ENCODE data around the gene FGF3. TPM values are rescaled to one million over a fixed set of nuclear protein-coding genes. Genes with fewer than 3 reads are reported as not detected.

FGF3 gene
- total and polyA plus RNA-seq, 4 donors, result not detected

GRCh38 chr11:69859275-69859934, 40.2 kb upstream of the FGF3 start:
- 87 to 91% methylated on average over 12 of the region's 12 CpGs for WGBS, 2 donors
- no peak for ATAC-seq (ENCODE audit: insufficient read depth, low FRiP score)
- no peak for TF ChIP-seq CTCF (IDR thresholded peaks at IDR 0.05; ENCODE audit: control extremely low read depth, extremely low read depth)

GRCh38 chr11:69855421-69855820, 36.2 kb upstream of the FGF3 start:
- Histone ChIP-seq H3K27me3 (ENCODE audit: control insufficient read depth in 3 of 3, insufficient read depth in 3 of 3, low read length in 2 of 3) (peaks cover 0 to 20% (median 0%) of the 10 kb centered on the region in 3 donors), H3K27ac (ENCODE audit: low read depth in 1 of 2, low read length in 1 of 2) (no peak overlapping the region), H3K36me3 (ENCODE audit: control insufficient read depth in 4 of 4, insufficient read depth in 4 of 4, low read length in 4 of 4) (no peaks in the 10 kb centered on the region), H3K9me3 (ENCODE audit: control insufficient read depth in 4 of 4, insufficient read depth in 3 of 4, low read length in 3 of 4) (peaks cover 0 to 5% (median 3%) of the 10 kb centered on the region in 4 donors), H3K4me3 (no peak overlapping the region), H3K9ac (ENCODE audit: insufficient read depth in 1 of 2, low read length in 2 of 2) (no peak overlapping the region), H3K4me1 (ENCODE audit: control insufficient read depth in 5 of 5, insufficient read depth in 5 of 5, low read length in 5 of 5) (no peaks in the 10 kb centered on the region)
- ATAC-seq (ENCODE audit: insufficient read depth, low FRiP score) (no peak), DNase-seq (no peak)
- WGBS, 2 donors, result 91 to 92% methylated on average over 3 of the region's 3 CpGs
- TF ChIP-seq CTCF (IDR thresholded peaks at IDR 0.05; ENCODE audit: control extremely low read depth, extremely low read depth), result no peak

More at GRCh38 chr11:69859275-69859934, 40.2 kb upstream of the FGF3 start:
- H3K4me1 ChIP-seq (ENCODE audit: control insufficient read depth in 5 of 5, insufficient read depth in 5 of 5, low read length in 5 of 5), result no peaks in the 10 kb centered on the region
- no peak for DNase-seq
- peaks cover 0 to 4% (median 3%) of the 10 kb centered on the region in 3 donors for H3K27me3 ChIP-seq (ENCODE audit: control insufficient read depth in 3 of 3, insufficient read depth in 3 of 3, low read length in 2 of 3)
- H3K27ac ChIP-seq (ENCODE audit: low read depth in 1 of 2, low read length in 1 of 2), result no peak overlapping the region
- no peak overlapping the region for H3K4me3 ChIP-seq
- H3K36me3 ChIP-seq (ENCODE audit: control insufficient read depth in 4 of 4, insufficient read depth in 4 of 4, low read length in 4 of 4), result no peaks in the 10 kb centered on the region
- H3K9me3 ChIP-seq (ENCODE audit: control insufficient read depth in 4 of 4, insufficient read depth in 3 of 4, low read length in 3 of 4), result no peaks in the 10 kb centered on the region
- no peak overlapping the region for H3K9ac ChIP-seq (ENCODE audit: insufficient read depth in 1 of 2, low read length in 2 of 2)

DNA sequence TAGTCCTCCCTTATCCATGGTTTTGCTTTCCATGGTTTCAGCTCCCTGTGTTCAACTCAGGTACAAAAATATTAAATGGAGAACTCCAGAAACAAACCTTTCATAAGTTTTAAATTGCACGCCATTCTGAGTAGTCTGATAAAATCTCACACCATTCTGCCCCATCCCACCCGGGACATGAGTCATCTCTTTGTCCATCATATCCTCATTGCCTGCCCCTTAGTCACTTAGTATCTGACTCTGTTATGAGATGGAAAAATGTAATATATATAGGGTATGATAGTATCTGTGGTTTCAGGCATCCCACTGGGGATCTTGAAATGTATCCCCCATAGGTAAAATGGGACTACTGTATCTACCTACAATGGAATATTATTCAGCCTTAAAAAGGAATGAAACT, 35.5 kb upstream of the FGF3 start:
- ATAC-seq (ENCODE audit: insufficient read depth, low FRiP score) (no peak), DNase-seq (no peak)
- no peaks in the 10 kb centered on the region for H3K4me1 ChIP-seq (ENCODE audit: control insufficient read depth in 5 of 5, insufficient read depth in 5 of 5, low read length in 5 of 5)
- no peak overlapping the region for H3K9ac ChIP-seq (ENCODE audit: insufficient read depth in 1 of 2, low read length in 2 of 2)
- no peak overlapping the region for H3K4me3 ChIP-seq
- no peak overlapping the region for H3K27ac ChIP-seq (ENCODE audit: low read depth in 1 of 2, low read length in 1 of 2)
- TF ChIP-seq CTCF (IDR thresholded peaks at IDR 0.05; ENCODE audit: control extremely low read depth, extremely low read depth), result no peak
- peaks cover 0 to 5% (median 3%) of the 10 kb centered on the region in 4 donors for H3K9me3 ChIP-seq (ENCODE audit: control insufficient read depth in 4 of 4, insufficient read depth in 3 of 4, low read length in 3 of 4)
- H3K36me3 ChIP-seq (ENCODE audit: control insufficient read depth in 4 of 4, insufficient read depth in 4 of 4, low read length in 4 of 4), result no peaks in the 10 kb centered on the region
- H3K27me3 ChIP-seq (ENCODE audit: control insufficient read depth in 3 of 3, insufficient read depth in 3 of 3, low read length in 2 of 3), result peaks cover 0 to 24% (median 3%) of the 10 kb centered on the region in 3 donors
- WGBS, 2 donors, result 87 to 94% methylated on average over 2 of the region's 2 CpGs
